GM12878 (cell line): ENCODE results near the gene NKAIN2. TPM values are rescaled to one million over a fixed set of nuclear protein-coding genes. Genes with fewer than 3 reads are reported as not detected.

Source experiments
- ATAC-seq: fragments of 200-7000 bp; cut with Tn5 transposase; 3 replicates; pipeline ENCODE4 v1.9.1; 2020; ENCODE audit warnings: mild to moderate bottlenecking, moderate library complexity
- BruUV-seq: library from RNA; stranded (reverse); fragments of 400-500 nt; replicated peaks from 2 replicates; lab custom pipeline; 2021; lab: Mats Ljungman, UMichigan
- CTCF ChIA-PET: fragments of 300-600 bp; sonication (Branson Sonifier 250); formaldehyde crosslinking; extraction: SDS; loops from one replicate; lab custom pipeline; 2021; ENCODE audit warnings: inconsistent platforms; lab: Yijun Ruan, JAX
- POLR2A ChIA-PET: fragments of 350-600 bp; formaldehyde crosslinking; extraction: SDS; loops from one replicate; lab custom pipeline; 2021; ENCODE audit warnings: inconsistent platforms; lab: Charles Lee
- RAD21 ChIA-PET: fragments of 300-600 bp; sonication (Branson Sonifier 250); formaldehyde crosslinking; loops from one replicate; lab custom pipeline; 2023; ENCODE audit warnings: antibody characterized with exemption; ENCODE audit not compliant: unreplicated experiment; lab: Charles Lee
- SMC1A ChIA-PET: fragments of 300-600 bp; sonication (Branson Sonifier 250); formaldehyde crosslinking; loops from one replicate; lab custom pipeline; 2023; ENCODE audit not compliant: unreplicated experiment, uncharacterized antibody; lab: Charles Lee
- DNase-seq: peaks from one replicate; pipeline ENCODE4 v3.0.0-alpha.2; 2011; ENCODE audit warnings: low read depth, low spot score
- FAIRE-seq: peaks from 3 replicates; lab custom pipeline; 2011; peaks lifted over from hg19 to GRCh38; lab: Jason Lieb, UNC
- H2AFZ ChIP-seq: 2 replicates; pipeline ENCODE4 v1.6.0; 2011; ENCODE audit warnings: low read depth, low read length, control low read depth; ENCODE audit not compliant: control insufficient read depth
- H3K27ac ChIP-seq: 2 replicates; pipeline ENCODE4 v1.5.1; 2011; ENCODE audit warnings: control low read depth; ENCODE audit not compliant: control insufficient read depth, insufficient read depth
- H3K27me3 ChIP-seq, 2 experiments: replicated peaks in 1 of 2; 2 replicates each; pipeline versions ENCODE4 v1.6.0 to v1.6.1; 2011; ENCODE audit warnings: low read length in 1 of 2; ENCODE audit not compliant: control insufficient read depth in 2 of 2, insufficient read depth in 2 of 2
- H3K36me3 ChIP-seq, 2 experiments: 2 replicates each; pipeline ENCODE4 v1.5.1; 2011; ENCODE audit warnings: low read length in 1 of 2; ENCODE audit not compliant: control insufficient read depth in 2 of 2, insufficient read depth in 2 of 2
- H3K4me1 ChIP-seq: 2 replicates; pipeline ENCODE4 v1.6.1; 2011; ENCODE audit warnings: mild to moderate bottlenecking, low read length, moderate library complexity, mixed read lengths; ENCODE audit not compliant: control insufficient read depth, insufficient read depth
- H3K4me2 ChIP-seq: 2 replicates; pipeline ENCODE4 v1.6.0; 2011; ENCODE audit warnings: control low read depth; ENCODE audit not compliant: control insufficient read depth, insufficient read depth
- H3K4me3 ChIP-seq: fragments of 200-600 bp; sonication (generic); 2 replicates; pipeline ENCODE4 v1.5.1; 2016
- H3K79me2 ChIP-seq: 2 replicates; pipeline ENCODE4 v1.6.0; 2011; ENCODE audit warnings: low read length; ENCODE audit not compliant: control insufficient read depth, insufficient read depth
- H3K9ac ChIP-seq: 2 replicates; pipeline ENCODE4 v1.8.0; 2011; ENCODE audit warnings: low read length, control low read depth, mixed read lengths; ENCODE audit not compliant: control insufficient read depth, insufficient read depth
- H3K9me3 ChIP-seq: replicated peaks from 3 replicates; pipeline ENCODE4 v1.5.1; 2011; ENCODE audit warnings: mild to moderate bottlenecking, low read length; ENCODE audit not compliant: control insufficient read depth, insufficient read depth
- H4K20me1 ChIP-seq: 2 replicates; pipeline ENCODE4 v1.6.0; 2011; ENCODE audit not compliant: control insufficient read depth, insufficient read depth
- FOXK2 ChIP-seq: fragments of 450-650 bp; IDR thresholded peaks from 2 replicates; pipeline ENCODE4 v1.6.1; 2017; ENCODE audit warnings: mild to moderate bottlenecking, moderate library complexity
- ZZZ3 ChIP-seq: IDR thresholded peaks from 2 replicates; pipeline ENCODE4 v1.6.1; 2011; ENCODE audit warnings: low read depth; ENCODE audit not compliant: control insufficient read depth, insufficient read length
- in situ Hi-C: fragments of 300-500 bp; cut with MboI; formaldehyde crosslinking; loops from 9 replicates; pipeline ENCODE4 v1.14.3; 2018; ENCODE audit warnings: mixed read lengths
- intact Hi-C: fragments of 100-400 bp; cut with micrococcal nuclease; formaldehyde crosslinking; loops from one replicate; pipeline ENCODE4 v1.14.2; 2022; ENCODE audit not compliant: unreplicated experiment
- polyA plus RNA-seq, 11 experiments: library from polyadenylated mRNA; depleted of rRNA in 4 of 11; unstranded in 6 of 11; stranded (reverse) in 5 of 11; fragments of >200 nt; fragmentation: Nextera tagmentation in 4 of 11; fragmentation: Illumina TruSeq in 1 of 11; extraction: Ambion mirVana in 4 of 11; extraction: Trizol in 1 of 11; gene quantifications; 1 replicate in 1 of 11; 2 replicates in 10 of 11; pipeline versions ENCODE4 v1.2.1 to v1.2.3, GENCODE V29; 2011 to 2016; ENCODE audit warnings: inconsistent platforms in 2 of 11, missing spikeins in 2 of 11, low read depth in 1 of 11
- total RNA-seq, 4 experiments: library from RNA; depleted of rRNA in 3 of 4; stranded (reverse); fragments of >200 nt in 3 of 4; fragmentation: Illumina TruSeq in 1 of 4; extraction: Trizol in 1 of 4; gene quantifications; 2 replicates each; pipeline versions ENCODE4 v1.2.1 to v1.2.3, GENCODE V29; 2013 to 2021
- TF ChIP-seq, protein P1 (sequence below): IDR thresholded peaks from 2 replicates; pipeline ENCODE4 v1.6.1; 2011; ENCODE audit warnings: low read depth, low read length, improper control_type of control experiment, borderline replicate concordance
- TF ChIP-seq, protein P2 (sequence below): fragments of 150-350 bp; IDR thresholded peaks from 2 replicates; pipeline ENCODE4 v1.6.1; 2016; ENCODE audit warnings: low read depth, low read length

Gene NKAIN2
- total and polyA plus RNA-seq, 10 of the 15 experiments (the other 5 are each of a cell fraction or from before 2014, with no cell fraction given), result not detected

DNA sequence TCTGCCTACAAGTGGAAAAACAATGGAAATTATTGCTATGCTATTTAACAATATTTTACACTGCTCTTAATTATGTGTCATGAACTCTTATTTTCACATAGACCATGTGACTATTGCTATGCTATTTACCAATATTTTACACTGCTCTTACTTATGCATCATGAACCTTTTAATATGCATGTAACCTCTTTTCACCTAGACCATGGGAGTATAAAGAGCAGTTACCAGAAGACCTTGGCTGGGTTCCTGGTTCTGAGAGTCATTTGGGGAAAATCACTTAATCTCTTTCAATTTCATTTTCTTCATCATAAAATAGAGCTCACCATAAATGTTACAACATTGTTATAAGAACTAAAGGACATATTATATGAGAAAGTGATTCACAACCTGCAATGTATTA is 934.8 kb downstream of the NKAIN2 start:
- ATAC-seq (no peak), FAIRE-seq (no peak), DNase-seq (no peak)
- intact Hi-C loops, result no loop called here
- in situ Hi-C loops, result no loop called here
- Histone ChIP-seq H3K9me3 (no peaks in the 10 kb centered on the region), H3K9ac (no peak overlapping the region), H3K27me3 (no peaks in the 10 kb centered on the region), H3K4me1 (no peaks in the 10 kb centered on the region), H2AFZ (no peak overlapping the region), H3K27ac (no peak overlapping the region), H3K36me3 (no peaks in the 10 kb centered on the region), H3K79me2 (no peaks in the 10 kb centered on the region), H3K4me2 (no peak overlapping the region), H4K20me1 (no peaks in the 10 kb centered on the region), H3K4me3 (no peak overlapping the region)
- no TSS peak for BruUV-seq
- ChIA-PET RAD21 (no interaction called here), SMC1A (interaction anchor here (0.6 to 1.3 kb wide), 2 partner anchors 10 to 14 kb away, joined by 3 read pairs; no protein-coding TSS in a partner anchor), CTCF (interaction anchor here (0.6 kb wide), 1 partner anchor 51 kb away, joined by 3 read pairs; no protein-coding TSS in a partner anchor), POLR2A (no interaction called here)
- no peak for TF ChIP-seq FOXK2
- no peak for TF ChIP-seq ZZZ3
- TF ChIP-seq, protein P1, sequence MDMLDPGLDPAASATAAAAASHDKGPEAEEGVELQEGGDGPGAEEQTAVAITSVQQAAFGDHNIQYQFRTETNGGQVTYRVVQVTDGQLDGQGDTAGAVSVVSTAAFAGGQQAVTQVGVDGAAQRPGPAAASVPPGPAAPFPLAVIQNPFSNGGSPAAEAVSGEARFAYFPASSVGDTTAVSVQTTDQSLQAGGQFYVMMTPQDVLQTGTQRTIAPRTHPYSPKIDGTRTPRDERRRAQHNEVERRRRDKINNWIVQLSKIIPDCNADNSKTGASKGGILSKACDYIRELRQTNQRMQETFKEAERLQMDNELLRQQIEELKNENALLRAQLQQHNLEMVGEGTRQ, result no peak
- TF ChIP-seq, protein P2, sequence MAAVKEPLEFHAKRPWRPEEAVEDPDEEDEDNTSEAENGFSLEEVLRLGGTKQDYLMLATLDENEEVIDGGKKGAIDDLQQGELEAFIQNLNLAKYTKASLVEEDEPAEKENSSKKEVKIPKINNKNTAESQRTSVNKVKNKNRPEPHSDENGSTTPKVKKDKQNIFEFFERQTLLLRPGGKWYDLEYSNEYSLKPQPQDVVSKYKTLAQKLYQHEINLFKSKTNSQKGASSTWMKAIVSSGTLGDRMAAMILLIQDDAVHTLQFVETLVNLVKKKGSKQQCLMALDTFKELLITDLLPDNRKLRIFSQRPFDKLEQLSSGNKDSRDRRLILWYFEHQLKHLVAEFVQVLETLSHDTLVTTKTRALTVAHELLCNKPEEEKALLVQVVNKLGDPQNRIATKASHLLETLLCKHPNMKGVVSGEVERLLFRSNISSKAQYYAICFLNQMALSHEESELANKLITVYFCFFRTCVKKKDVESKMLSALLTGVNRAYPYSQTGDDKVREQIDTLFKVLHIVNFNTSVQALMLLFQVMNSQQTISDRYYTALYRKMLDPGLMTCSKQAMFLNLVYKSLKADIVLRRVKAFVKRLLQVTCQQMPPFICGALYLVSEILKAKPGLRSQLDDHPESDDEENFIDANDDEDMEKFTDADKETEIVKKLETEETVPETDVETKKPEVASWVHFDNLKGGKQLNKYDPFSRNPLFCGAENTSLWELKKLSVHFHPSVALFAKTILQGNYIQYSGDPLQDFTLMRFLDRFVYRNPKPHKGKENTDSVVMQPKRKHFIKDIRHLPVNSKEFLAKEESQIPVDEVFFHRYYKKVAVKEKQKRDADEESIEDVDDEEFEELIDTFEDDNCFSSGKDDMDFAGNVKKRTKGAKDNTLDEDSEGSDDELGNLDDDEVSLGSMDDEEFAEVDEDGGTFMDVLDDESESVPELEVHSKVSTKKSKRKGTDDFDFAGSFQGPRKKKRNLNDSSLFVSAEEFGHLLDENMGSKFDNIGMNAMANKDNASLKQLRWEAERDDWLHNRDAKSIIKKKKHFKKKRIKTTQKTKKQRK, result no peak
